Muscle of leg (tissue), 11 donors: Measurements from ENCODE around the gene MMP15. TPM values are rescaled to one million over a fixed set of nuclear protein-coding genes. Genes with fewer than 3 reads are reported as not detected.
"Not testable (repeated sequence)": the region's sequence is repeated elsewhere in the genome, so short reads cannot be mapped to it uniquely, and the experiment has no call there.

Experiments used
- DNase-seq: peaks from one replicate; pipeline ENCODE4 v3.0.0; 2013
- H3K27ac ChIP-seq: one replicate; pipeline ENCODE4 v1.5.1; 2013; ENCODE audit warnings: mild to moderate bottlenecking, low read length, control low read depth
- H3K27me3 ChIP-seq: one replicate; pipeline ENCODE4 v1.6.1; 2013; ENCODE audit warnings: low read length; ENCODE audit not compliant: control insufficient read depth, insufficient read depth
- H3K36me3 ChIP-seq: one replicate; pipeline ENCODE4 v1.6.1; 2013; ENCODE audit warnings: low read length; ENCODE audit not compliant: control insufficient read depth, insufficient read depth
- H3K4me1 ChIP-seq: one replicate; pipeline ENCODE4 v1.6.1; 2013; ENCODE audit warnings: low read length; ENCODE audit not compliant: control insufficient read depth, insufficient read depth
- H3K4me3 ChIP-seq: one replicate; pipeline ENCODE4 v1.5.1; 2013; ENCODE audit warnings: low read length, control low read depth
- H3K9me3 ChIP-seq: replicated peaks from 2 replicates; pipeline ENCODE4 v1.6.1; 2013; ENCODE audit warnings: low read depth, low read length; ENCODE audit not compliant: control insufficient read depth
- WGBS: methylation state at CpG from one replicate; pipeline ENCODE4 v1.1.5; 2013; ENCODE audit warnings: missing lambda C conversion rate; ENCODE audit not compliant: insufficient coverage; 5-methylcytosine and 5-hydroxymethylcytosine counted together
- polyA plus RNA-seq, 8 donors: library from polyadenylated mRNA; unstranded; fragments of 120-200 nt; gene quantifications; one replicate each; pipeline versions ENCODE4 v1.2.1 to v1.2.3, GENCODE V29; 2013; ENCODE audit warnings: inconsistent platforms in 1 of 8, low replicate concordance in 1 of 8; ENCODE audit not compliant: insufficient read length in 8 of 8, insufficient read depth in 1 of 8
- total RNA-seq: library from RNA; stranded (reverse); fragments of 120-200 nt; gene quantifications from one replicate; pipeline ENCODE4 v1.2.4, GENCODE V29; 2013

Gene MMP15
- total and polyA plus RNA-seq, 9 donors = 15.0 to 37.1 (median 31.2) TPM

DNA sequence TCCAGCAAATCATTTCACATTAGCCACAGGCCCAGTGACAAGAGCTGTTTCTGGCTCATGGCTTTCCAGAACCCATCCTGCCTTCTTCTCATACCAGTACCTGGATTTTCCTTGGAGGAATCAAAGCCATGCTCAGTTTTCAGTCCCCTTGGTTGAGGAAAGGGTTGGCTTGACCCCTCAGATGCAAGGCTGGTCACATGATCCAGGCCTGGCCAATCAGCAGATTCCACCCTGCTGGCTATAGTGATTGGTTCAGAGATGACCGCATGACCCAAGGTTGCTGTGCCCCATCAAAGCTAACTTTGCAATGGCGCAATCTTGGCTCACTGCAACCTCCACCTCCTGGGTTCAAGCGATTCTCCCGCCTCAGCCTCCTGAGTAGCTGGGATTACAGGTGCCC lies 45.0 kb downstream of the MMP15 start:
- H3K9me3 ChIP-seq = no peaks in the 10 kb centered on the region
- no peak overlapping the region for H3K27ac ChIP-seq
- WGBS = no CpG with 5 or more reads among the region's 4 CpGs
- H3K4me1 ChIP-seq = no peaks in the 10 kb centered on the region
- H3K27me3 ChIP-seq = no peaks in the 10 kb centered on the region
- no peak overlapping the region for H3K4me3 ChIP-seq
- DNase-seq = no peak
- no peaks in the 10 kb centered on the region for H3K36me3 ChIP-seq

DNA sequence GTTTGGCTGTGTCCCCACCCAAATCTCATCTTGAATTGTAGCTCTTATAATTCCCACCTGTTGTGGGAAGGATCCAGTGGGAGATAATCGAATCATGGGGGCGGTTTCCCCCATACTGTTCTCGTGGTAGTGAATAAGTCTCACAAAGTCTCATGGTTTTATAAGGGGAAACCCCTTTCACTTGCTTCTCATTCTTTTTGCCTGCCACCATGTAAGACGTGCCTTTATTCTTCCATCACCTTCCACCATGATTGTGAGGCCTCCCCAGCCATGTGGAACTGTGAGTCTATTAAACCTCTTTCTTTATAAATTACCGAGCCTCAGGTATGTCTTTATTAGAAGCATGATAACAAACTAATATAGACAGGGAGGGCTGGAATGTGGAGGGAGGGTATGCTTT lies 46.6 kb downstream of the MMP15 start:
- H3K27me3 ChIP-seq, H3K27ac ChIP-seq, H3K36me3 ChIP-seq, H3K4me1 ChIP-seq, H3K9me3 ChIP-seq, H3K4me3 ChIP-seq, DNase-seq: not testable (repeated sequence)
- WGBS = no CpG with 5 or more reads among the region's 5 CpGs

DNA sequence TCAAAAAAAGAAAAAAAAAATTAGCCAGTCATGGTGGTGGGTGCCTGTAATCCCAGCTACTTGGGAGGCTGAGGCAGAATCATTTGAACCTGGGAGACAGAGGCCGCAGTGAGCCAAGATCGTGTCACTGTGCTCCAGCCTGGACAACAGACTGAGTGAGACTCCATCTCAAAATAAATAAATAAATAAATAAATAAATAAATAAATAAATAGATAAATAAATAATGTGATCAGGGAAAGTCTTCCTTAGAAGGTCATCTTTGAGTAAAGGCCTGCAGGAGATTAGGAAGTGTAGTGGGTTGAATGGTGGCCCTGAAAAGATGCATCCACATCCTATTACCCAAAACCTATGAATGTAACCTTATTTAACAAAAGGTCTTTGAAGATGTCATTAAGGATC lies 47.5 kb downstream of the MMP15 start:
- no CpG with 5 or more reads among the region's 2 CpGs for WGBS

DNA sequence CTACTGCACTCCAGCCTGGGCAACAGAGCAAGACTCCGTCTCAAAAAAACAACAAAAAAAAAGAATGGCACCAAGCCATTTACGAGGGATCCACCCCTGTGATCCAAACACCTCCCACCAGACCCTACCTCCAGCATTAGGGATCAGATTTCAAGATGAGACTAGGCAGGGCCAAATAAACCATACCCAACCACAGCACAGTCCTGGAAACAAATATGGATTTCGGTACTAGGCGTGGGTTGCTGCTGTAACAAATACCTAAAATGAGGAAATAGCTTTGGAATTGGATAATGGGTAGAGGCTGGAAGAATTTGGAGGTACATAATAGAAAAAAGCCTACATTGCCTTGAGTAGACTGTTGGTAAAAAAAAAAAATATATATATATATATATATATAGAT lies 49.1 kb downstream of the MMP15 start:
- Histone ChIP-seq H3K36me3 (no peaks in the 10 kb centered on the region), H3K4me1 (no peaks in the 10 kb centered on the region), H3K27me3 (no peaks in the 10 kb centered on the region), H3K9me3 (peaks cover 8% of the 10 kb centered on the region), H3K27ac (no peak overlapping the region), H3K4me3 (no peak overlapping the region)
- DNase-seq = no peak
- WGBS = 50% methylated on average over 1 of the region's 4 CpGs

More for the DNA sequence above, 47.5 kb downstream of the MMP15 start:
- H3K27ac ChIP-seq, H3K27me3 ChIP-seq, H3K36me3 ChIP-seq, DNase-seq, H3K4me3 ChIP-seq, H3K9me3 ChIP-seq, H3K4me1 ChIP-seq: not testable (repeated sequence)

DNA sequence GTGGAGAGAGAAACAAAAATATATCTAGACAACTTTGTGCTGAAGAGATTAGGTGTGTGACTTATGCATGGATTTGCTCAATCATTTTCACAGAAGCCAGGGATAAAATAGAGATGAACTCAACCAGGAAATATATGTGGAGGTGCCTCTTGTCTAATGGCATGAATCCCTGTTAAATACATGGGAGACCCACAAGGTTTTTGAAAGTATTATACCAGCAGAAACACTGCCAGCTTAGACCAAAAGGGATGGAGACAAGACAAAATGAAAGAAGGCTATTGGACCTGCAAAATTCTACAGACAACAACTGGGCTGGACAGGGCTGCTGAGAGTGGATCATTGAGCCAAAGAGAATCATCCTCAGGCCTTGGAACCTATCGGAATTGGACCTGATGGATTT lies 51.0 kb downstream of the MMP15 start:
- Histone ChIP-seq H3K36me3 (no peaks in the 10 kb centered on the region), H3K4me3 (no peak overlapping the region), H3K9me3 (peaks cover 8% of the 10 kb centered on the region), H3K4me1 (peaks cover 4% of the 10 kb centered on the region), H3K27ac (no peak overlapping the region), H3K27me3 (no peaks in the 10 kb centered on the region)
- no peak for DNase-seq
- 100% methylated on average over 1 of the region's 1 CpG for WGBS

DNA sequence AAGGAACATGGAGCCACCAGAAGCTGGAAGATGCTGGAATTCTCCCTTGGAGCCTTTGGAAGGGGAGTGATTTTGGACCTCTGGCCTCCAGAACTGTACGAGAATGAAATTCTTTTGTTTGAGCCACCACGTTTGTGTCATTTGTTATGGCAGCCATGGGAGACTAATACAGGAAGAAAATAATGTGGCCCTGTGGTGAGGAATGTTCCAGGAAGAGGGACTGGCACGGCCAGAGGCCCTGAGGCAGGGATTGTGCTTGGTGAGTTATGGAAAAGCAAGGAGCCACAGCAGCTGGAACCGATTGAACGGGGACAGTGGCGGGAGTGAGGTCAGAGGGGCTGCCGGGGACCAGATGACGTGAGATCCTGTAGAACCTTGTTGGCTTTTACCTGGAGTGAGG lies 52.2 kb downstream of the MMP15 start:
- Histone ChIP-seq H3K4me3 (no peak overlapping the region), H3K9me3 (peaks cover 8% of the 10 kb centered on the region), H3K4me1 (peaks cover 6% of the 10 kb centered on the region), H3K36me3 (no peaks in the 10 kb centered on the region), H3K27ac (no peak overlapping the region), H3K27me3 (no peaks in the 10 kb centered on the region)
- DNase-seq = no peak
- WGBS = 56% methylated on average over 8 of the region's 8 CpGs

DNA sequence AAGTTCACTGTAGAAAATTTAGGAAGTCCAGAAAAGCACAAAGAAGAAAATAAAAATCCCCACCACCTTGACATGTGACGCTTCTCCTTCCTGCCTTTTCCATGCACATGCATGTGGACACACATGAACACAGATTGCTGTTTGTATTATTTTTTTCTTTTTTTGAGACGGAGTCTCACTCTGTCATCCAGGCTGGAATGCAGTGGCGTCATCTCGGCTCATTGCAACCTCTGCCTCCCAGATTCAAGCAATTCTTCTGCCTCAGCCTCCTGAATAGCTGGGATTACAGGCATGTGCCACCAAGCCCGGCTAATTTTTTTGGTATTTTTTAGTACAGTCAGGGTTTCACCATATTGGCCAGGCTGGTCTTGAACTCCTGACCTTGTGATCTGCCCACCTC lies 55.1 kb downstream of the MMP15 start:
- not testable (repeated sequence) for H3K27me3 ChIP-seq, DNase-seq, H3K36me3 ChIP-seq, H3K4me3 ChIP-seq, H3K4me1 ChIP-seq, H3K9me3 ChIP-seq
- WGBS = 78% methylated on average over 3 of the region's 5 CpGs
- peak overlapping the region; percentile 69 for H3K27ac ChIP-seq

DNA sequence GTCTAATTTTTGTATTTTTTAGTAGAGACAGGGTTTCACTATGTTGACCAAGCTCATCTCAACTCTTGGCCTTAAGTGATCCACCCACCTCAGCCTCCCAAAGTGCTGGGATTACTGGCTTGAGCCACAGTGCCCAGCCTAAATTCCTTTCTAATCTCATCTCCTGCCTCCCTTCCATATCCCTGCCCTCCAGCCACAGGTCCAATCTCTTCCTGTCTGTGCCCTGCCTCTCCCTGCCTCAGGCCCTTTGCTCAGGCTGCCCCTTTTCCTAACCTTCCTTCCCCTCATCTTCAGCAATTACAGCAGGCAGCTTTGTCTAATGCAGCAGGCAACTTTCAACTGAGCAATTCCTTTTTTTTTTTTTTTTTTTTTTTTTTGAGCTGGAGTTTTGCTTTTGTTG lies 56.8 kb downstream of the MMP15 start:
- Histone ChIP-seq H3K4me3 (no peak overlapping the region), H3K4me1 (peaks cover 6% of the 10 kb centered on the region), H3K9me3 (no peaks in the 10 kb centered on the region), H3K27ac (no peak overlapping the region), H3K36me3 (no peaks in the 10 kb centered on the region), H3K27me3 (no peaks in the 10 kb centered on the region)
- no peak for DNase-seq

DNA sequence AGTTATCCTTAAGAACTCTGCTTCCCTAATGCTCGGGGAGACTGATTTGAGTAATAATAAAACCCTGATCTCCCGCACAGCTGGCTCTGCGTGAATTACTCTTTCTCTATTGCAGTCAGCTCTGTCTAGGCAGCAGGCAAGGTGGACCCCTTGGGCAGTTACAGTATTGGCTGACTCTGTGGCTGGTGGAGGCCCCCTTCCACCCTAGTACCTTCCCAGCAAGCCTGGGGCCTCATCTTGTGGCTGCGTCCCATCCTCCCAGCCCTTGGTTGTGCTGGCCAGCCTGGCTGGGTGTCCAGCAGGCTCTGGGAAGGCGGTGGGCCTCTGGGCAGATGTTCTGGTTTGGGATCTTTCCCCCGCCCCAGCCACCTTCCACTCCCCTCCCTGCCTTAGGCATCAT lies 59.1 kb downstream of the MMP15 start:
- H3K9me3 ChIP-seq = peaks cover 2% of the 10 kb centered on the region
- no peak overlapping the region for H3K4me3 ChIP-seq
- no peak for DNase-seq
- H3K27ac ChIP-seq = no peak overlapping the region
- 45% methylated on average over 5 of the region's 6 CpGs for WGBS
- H3K36me3 ChIP-seq = no peaks in the 10 kb centered on the region
- no peaks in the 10 kb centered on the region for H3K27me3 ChIP-seq
- peaks cover 15% of the 10 kb centered on the region for H3K4me1 ChIP-seq

DNA sequence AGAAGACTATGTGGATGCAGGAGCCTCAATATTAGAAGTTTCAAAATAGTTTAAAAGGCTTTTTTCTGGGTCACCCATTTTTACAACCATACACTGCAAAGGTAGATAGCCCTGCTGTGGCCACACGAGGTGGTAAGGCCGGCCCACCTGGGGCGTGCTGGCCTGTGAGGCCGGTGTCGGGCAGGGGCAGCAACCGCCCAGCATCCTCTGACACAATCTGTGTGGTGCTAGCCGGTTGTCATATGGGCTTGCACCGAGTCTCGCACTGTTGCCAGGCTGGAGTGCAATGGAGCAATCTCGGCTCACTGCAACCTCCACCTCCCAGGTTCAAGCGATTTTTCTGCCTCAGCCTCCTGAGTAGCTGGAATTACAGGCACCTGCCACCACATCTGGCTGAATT lies 59.6 kb downstream of the MMP15 start:
- Histone ChIP-seq H3K36me3 (no peaks in the 10 kb centered on the region), H3K9me3 (peaks cover 2% of the 10 kb centered on the region), H3K27me3 (no peaks in the 10 kb centered on the region), H3K4me1 (peaks cover 15% of the 10 kb centered on the region), H3K27ac (no peak overlapping the region), H3K4me3 (no peak overlapping the region)
- DNase-seq = no peak
- 90% methylated on average over 10 of the region's 11 CpGs for WGBS

DNA sequence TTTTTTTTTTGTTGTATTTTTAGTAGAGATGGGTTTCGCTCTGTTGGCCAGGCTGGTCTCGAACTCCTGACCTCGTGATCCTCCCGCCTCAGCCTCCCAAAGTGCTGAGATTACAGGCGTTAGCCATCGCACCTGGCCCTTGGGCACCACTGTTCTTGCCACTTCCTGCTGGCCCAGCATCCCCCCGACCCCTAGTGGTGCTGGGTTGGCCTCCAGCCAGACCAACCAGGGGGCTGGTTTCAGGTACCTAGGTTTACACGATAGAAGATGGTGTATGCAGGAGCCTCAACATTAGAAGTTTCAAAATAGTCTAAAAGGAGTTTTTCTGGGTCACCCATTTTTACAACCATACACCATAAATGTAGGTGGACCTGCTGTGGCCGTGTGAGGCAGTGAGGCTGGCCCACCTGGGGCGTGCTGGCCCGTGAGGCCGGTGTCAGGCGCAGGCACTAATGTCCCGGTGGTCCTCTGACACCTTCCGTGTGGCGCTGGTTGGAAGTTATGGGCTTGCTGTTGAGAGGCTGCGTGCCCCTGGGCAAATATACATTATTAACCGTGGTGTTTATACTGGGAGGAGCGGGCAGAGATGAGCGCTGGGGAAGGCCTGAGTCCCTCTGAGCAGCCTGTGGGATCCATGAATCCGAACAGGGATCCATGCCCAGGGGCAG lies 60.2 kb downstream of the MMP15 start:
- 75% methylated on average over 14 of the region's 21 CpGs for WGBS
- no peak overlapping the region for H3K4me3 ChIP-seq
- H3K4me1 ChIP-seq = peaks cover 15% of the 10 kb centered on the region
- H3K36me3 ChIP-seq = no peaks in the 10 kb centered on the region
- H3K9me3 ChIP-seq = peaks cover 2% of the 10 kb centered on the region
- no peaks in the 10 kb centered on the region for H3K27me3 ChIP-seq
- H3K27ac ChIP-seq = no peak overlapping the region
- no peak for DNase-seq
